K562 (cell line): ENCODE results near the gene VPS37D. TPM values are rescaled to one million over a fixed set of nuclear protein-coding genes. Genes with fewer than 3 reads are reported as not detected.

Experiments
- ADNP ChIP-seq: fragments of 200-800 bp; sonication (Bioruptor generic); IDR thresholded peaks from 2 replicates; pipeline ENCODE4 v1.6.1; 2016; ENCODE audit warnings: missing genetic modification characterization, missing compliant biosample characterization
- MYC ChIP-seq, 2 experiments: fragments of 250-450 bp in 1 of 2; sonication (Bioruptor Pico) in 1 of 2; IDR thresholded peaks; 2 replicates each; pipeline versions ENCODE4 v1.5.1 to v1.6.1; 2012 to 2021; ENCODE audit warnings: low read depth in 2 of 2, borderline replicate concordance in 1 of 2, improper control_type of control experiment in 1 of 2, low read length in 1 of 2, mild to moderate bottlenecking in 1 of 2, moderate library complexity in 1 of 2
- RBBP5 ChIP-seq: fragments of 200-600 bp; sonication (generic); IDR thresholded peaks from 2 replicates; pipeline ENCODE4 v1.6.1; 2012; ENCODE audit warnings: borderline replicate concordance, mild to moderate bottlenecking, low read length, control low read depth, inconsistent platforms; ENCODE audit not compliant: insufficient read depth, poor library complexity, severe bottlenecking
- SMARCE1 ChIP-seq: fragments of 450-650 bp; IDR thresholded peaks from 2 replicates; pipeline ENCODE4 v1.7.1; 2016; ENCODE audit warnings: mild to moderate bottlenecking
- SPI1 ChIP-seq: IDR thresholded peaks from 2 replicates; pipeline ENCODE4 v1.6.1; 2011; ENCODE audit warnings: low read depth, low read length, control low read depth, borderline replicate concordance
- TBL1XR1 ChIP-seq, 2 experiments: IDR thresholded peaks; 2 replicates each; pipeline ENCODE4 v1.6.1; 2012; ENCODE audit warnings: improper control_type of control experiment in 2 of 2, low read length in 2 of 2, mild to moderate bottlenecking in 1 of 2
- TOE1 ChIP-seq, 2 experiments: fragments of 450-650 bp in 1 of 2; sonication (generic) in 1 of 2; formaldehyde crosslinking in 1 of 2; IDR thresholded peaks; 2 replicates each; pipeline versions ENCODE4 v1.7.1 to v1.8.0; 2016 to 2022; ENCODE audit warnings: borderline replicate concordance in 2 of 2, mild to moderate bottlenecking in 2 of 2, antibody characterized with exemption in 1 of 2, inconsistent platforms in 1 of 2, low read depth in 1 of 2, missing genetic modification reagents in 1 of 2, moderate library complexity in 1 of 2
- ZNF316 ChIP-seq: fragments of 450-650 bp; IDR thresholded peaks from 2 replicates; pipeline ENCODE4 v1.6.1; 2016
- ZNF644 ChIP-seq: fragments of 200-800 bp; sonication (Bioruptor generic); IDR thresholded peaks from 2 replicates; pipeline ENCODE4 v1.6.1; 2016; ENCODE audit warnings: low read depth, missing genetic modification characterization, missing compliant biosample characterization
- polyA plus RNA-seq, 8 experiments: library from polyadenylated mRNA; depleted of rRNA in 4 of 8; stranded (reverse) in 5 of 8; unstranded in 3 of 8; fragments of >200 nt; fragmentation: Nextera tagmentation in 2 of 8; fragmentation: Illumina TruSeq in 1 of 8; extraction: Ambion mirVana in 2 of 8; extraction: Trizol in 1 of 8; gene quantifications; 2 replicates each; pipeline versions ENCODE4 v1.2.1 to v1.2.3, GENCODE V29; 2011 to 2014; ENCODE audit warnings: inconsistent platforms in 1 of 8, missing spikeins in 1 of 8
- total RNA-seq, 7 experiments: library from RNA; depleted of rRNA in 6 of 7; stranded (reverse); fragments of >200 nt in 6 of 7; fragmentation: Illumina TruSeq in 2 of 7; extraction: Trizol in 2 of 7; gene quantifications; 2 replicates each; pipeline versions ENCODE4 v1.2.1 to v1.2.3, GENCODE V29; 2011 to 2021; ENCODE audit warnings: low replicate concordance in 1 of 7
- TF ChIP-seq, protein P1 (sequence below): fragments of 250-450 bp; sonication (Bioruptor Pico); IDR thresholded peaks from 2 replicates; pipeline ENCODE4 v1.4.0; 2020; ENCODE audit warnings: mild to moderate bottlenecking
- TF ChIP-seq, protein P2 (sequence below): fragments of 450-650 bp; formaldehyde crosslinking; IDR thresholded peaks from 2 replicates; pipeline ENCODE4 v1.4.0; 2020; ENCODE audit warnings: mild to moderate bottlenecking, moderate library complexity
- TF ChIP-seq, protein P3 (sequence below): fragments of 250-450 bp; sonication (Bioruptor Pico); IDR thresholded peaks from 2 replicates; pipeline ENCODE4 v1.8.0; 2021; ENCODE audit warnings: moderate library complexity, mild to moderate bottlenecking, inconsistent platforms
- TF ChIP-seq, protein P4 (sequence below): sonication (generic); formaldehyde crosslinking; IDR thresholded peaks from 2 replicates; pipeline ENCODE4 v1.8.1; 2023; ENCODE audit warnings: mild to moderate bottlenecking, missing genetic modification reagents
- TF ChIP-seq, protein P5 (sequence below), 2 experiments: fragments of 450-650 bp; conservative IDR thresholded peaks; 2 replicates each; pipeline ENCODE4 v1.6.1; 2017; ENCODE audit warnings: mild to moderate bottlenecking in 2 of 2, moderate library complexity in 2 of 2

VPS37D gene
- total and polyA plus RNA-seq, 9 of the 15 experiments (the other 6 are each of a cell fraction or from before 2014, with no cell fraction given): 0.25 to 2.3 (median 1.0) TPM; not detected in 3

DNA sequence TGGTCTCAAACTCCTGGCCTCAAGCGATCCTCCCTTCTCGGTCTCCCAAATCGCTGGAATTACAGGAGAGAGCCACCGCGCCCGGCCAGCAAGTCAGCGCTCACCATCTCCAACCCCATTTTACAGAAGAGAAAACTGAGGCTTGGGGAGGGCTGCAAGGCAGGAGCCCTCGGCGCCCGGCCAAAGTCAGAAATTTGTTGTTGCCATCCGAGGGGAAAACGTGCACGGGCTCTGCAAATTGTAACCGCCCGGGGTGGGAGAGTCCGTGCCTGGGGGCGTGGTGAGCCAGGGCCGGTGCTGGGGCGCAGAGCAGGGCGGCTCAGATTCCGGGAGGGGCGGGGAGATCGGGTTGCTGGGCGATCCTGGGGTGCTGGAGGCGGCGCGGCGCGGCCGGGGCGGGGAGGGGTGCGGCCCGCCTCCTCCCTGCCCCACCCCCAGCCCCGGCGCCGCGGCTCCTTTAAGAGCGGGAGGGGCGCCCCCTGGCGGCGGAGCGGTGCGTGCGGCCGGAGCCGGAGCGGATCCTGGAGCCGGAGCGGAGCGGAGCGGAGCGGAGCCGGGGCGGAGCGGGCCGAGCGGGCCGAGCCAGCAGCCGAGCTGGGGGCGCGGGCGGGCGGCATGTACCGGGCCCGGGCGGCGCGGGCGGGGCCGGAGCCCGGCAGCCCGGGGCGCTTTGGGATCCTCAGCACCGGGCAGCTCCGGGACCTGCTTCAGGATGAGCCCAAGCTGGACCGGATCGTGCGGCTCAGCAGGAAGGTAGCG is at the start of gene VPS37D (continued):
- TF ChIP-seq, protein P1, sequence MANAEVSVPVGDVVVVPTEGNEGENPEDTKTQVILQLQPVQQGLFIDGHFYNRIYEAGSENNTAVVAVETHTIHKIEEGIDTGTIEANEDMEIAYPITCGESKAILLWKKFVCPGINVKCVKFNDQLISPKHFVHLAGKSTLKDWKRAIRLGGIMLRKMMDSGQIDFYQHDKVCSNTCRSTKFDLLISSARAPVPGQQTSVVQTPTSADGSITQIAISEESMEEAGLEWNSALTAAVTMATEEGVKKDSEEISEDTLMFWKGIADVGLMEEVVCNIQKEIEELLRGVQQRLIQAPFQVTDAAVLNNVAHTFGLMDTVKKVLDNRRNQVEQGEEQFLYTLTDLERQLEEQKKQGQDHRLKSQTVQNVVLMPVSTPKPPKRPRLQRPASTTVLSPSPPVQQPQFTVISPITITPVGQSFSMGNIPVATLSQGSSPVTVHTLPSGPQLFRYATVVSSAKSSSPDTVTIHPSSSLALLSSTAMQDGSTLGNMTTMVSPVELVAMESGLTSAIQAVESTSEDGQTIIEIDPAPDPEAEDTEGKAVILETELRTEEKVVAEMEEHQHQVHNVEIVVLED: peak; percentile 62; the same call in 1 of the 2 replicates
- TF ChIP-seq ADNP (tag): peak; percentile 100
- TF ChIP-seq, protein P2, sequence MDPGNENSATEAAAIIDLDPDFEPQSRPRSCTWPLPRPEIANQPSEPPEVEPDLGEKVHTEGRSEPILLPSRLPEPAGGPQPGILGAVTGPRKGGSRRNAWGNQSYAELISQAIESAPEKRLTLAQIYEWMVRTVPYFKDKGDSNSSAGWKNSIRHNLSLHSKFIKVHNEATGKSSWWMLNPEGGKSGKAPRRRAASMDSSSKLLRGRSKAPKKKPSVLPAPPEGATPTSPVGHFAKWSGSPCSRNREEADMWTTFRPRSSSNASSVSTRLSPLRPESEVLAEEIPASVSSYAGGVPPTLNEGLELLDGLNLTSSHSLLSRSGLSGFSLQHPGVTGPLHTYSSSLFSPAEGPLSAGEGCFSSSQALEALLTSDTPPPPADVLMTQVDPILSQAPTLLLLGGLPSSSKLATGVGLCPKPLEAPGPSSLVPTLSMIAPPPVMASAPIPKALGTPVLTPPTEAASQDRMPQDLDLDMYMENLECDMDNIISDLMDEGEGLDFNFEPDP (CRISPR knock-in tag): no peak
- TF ChIP-seq SMARCE1: 0 out of 2 replicates have a peak, but pooled peaks have one; percentile 33
- TF ChIP-seq RBBP5: peak; percentile 40
- TF ChIP-seq MYC (IDR thresholded peaks at IDR 0.05; ENCODE audit: low read depth, low read length): peak; percentile 61
- no peak for TF ChIP-seq MYC (CRISPR knock-in tag; IDR thresholded peaks at IDR 0.05; ENCODE audit: borderline replicate concordance, low read depth)
- peak; percentile 66; the same call in 1 of the 2 replicates for TF ChIP-seq TOE1 (IDR thresholded peaks at IDR 0.05; ENCODE audit: borderline replicate concordance)
- no peak for TF ChIP-seq TOE1 (CRISPR knock-in tag; IDR thresholded peaks at IDR 0.05; ENCODE audit: borderline replicate concordance, low read depth)
- TF ChIP-seq SPI1: no peak
- TF ChIP-seq, protein P3, sequence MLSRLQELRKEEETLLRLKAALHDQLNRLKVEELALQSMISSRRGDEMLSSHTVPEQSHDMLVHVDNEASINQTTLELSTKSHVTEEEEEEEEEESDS (CRISPR knock-in tag): no peak
- TF ChIP-seq ZNF316: no peak
- TF ChIP-seq, protein P4, sequence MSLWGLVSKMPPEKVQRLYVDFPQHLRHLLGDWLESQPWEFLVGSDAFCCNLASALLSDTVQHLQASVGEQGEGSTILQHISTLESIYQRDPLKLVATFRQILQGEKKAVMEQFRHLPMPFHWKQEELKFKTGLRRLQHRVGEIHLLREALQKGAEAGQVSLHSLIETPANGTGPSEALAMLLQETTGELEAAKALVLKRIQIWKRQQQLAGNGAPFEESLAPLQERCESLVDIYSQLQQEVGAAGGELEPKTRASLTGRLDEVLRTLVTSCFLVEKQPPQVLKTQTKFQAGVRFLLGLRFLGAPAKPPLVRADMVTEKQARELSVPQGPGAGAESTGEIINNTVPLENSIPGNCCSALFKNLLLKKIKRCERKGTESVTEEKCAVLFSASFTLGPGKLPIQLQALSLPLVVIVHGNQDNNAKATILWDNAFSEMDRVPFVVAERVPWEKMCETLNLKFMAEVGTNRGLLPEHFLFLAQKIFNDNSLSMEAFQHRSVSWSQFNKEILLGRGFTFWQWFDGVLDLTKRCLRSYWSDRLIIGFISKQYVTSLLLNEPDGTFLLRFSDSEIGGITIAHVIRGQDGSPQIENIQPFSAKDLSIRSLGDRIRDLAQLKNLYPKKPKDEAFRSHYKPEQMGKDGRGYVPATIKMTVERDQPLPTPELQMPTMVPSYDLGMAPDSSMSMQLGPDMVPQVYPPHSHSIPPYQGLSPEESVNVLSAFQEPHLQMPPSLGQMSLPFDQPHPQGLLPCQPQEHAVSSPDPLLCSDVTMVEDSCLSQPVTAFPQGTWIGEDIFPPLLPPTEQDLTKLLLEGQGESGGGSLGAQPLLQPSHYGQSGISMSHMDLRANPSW (CRISPR knock-in tag): 0 out of 2 replicates have a peak, but pooled peaks have one; percentile 85
- no peak for TF ChIP-seq TBL1XR1 (IDR thresholded peaks at IDR 0.05; ENCODE audit: low read length in 2 of 2)
- TF ChIP-seq, protein P5, sequence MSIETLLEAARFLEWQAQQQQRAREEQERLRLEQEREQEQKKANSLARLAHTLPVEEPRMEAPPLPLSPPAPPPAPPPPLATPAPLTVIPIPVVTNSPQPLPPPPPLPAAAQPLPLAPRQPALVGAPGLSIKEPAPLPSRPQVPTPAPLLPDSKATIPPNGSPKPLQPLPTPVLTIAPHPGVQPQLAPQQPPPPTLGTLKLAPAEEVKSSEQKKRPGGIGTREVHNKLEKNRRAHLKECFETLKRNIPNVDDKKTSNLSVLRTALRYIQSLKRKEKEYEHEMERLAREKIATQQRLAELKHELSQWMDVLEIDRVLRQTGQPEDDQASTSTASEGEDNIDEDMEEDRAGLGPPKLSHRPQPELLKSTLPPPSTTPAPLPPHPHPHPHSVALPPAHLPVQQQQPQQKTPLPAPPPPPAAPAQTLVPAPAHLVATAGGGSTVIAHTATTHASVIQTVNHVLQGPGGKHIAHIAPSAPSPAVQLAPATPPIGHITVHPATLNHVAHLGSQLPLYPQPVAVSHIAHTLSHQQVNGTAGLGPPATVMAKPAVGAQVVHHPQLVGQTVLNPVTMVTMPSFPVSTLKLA (conservative IDR thresholded peaks at IDR 0.05): peak in 1 of 2 experiments; percentile 84; a peak in 3 of 4 replicates
- TF ChIP-seq ZNF644 (tag): no peak
